GM19193 (cell line): ENCODE measurements around the gene NR5A1.

Experiments
- POLR2A ChIP-seq: IDR thresholded peaks from 4 replicates; pipeline ENCODE4 v1.6.1; 2011; ENCODE audit not compliant: insufficient read depth, insufficient read length; ENCODE audit errors: extremely low read depth

Gene NR5A1

GRCh38 chr9:124441291-124441690 lies 65.9 kb downstream of the NR5A1 start:
- no peak for TF ChIP-seq POLR2A

- no peak for TF ChIP-seq POLR2A
Measured at GRCh38 chr9:124440786-124441185, 66.4 kb downstream of the NR5A1 start.

GRCh38 chr9:124439686-124440243 lies 67.4 kb downstream of the NR5A1 start:
- no peak for TF ChIP-seq POLR2A

GRCh38 chr9:124439086-124439485 lies 68.1 kb downstream of the NR5A1 start:
- TF ChIP-seq POLR2A, result no peak

GRCh38 chr9:124438091-124438490 lies 69.1 kb downstream of the NR5A1 start:
- no peak for TF ChIP-seq POLR2A

- TF ChIP-seq POLR2A, result no peak
Measured at GRCh38 chr9:124437086-124437485, 70.1 kb downstream of the NR5A1 start.

GRCh38 chr9:124436320-124436719 lies 70.9 kb downstream of the NR5A1 start:
- no peak for TF ChIP-seq POLR2A
